ENCODE data around the gene TFF3. TPM values are rescaled to one million over a fixed set of nuclear protein-coding genes. Genes with fewer than 3 reads are reported as not detected.
A peak's percentile ranks its signal among the peaks of the same experiment; 100 is the strongest.

Gene TFF3
- total and polyA plus RNA-seq, 2 experiments from 2014 or later = 1.2 to 3.3 TPM

GRCh38 chr21:42298237-42298636, 17.0 kb downstream of the TFF3 start:
- peaks cover 17% of the 10 kb centered on the region for H3K27me3 Mint-ChIP-seq (ENCODE audit: insufficient read depth, low read depth, poor library complexity)
- ATAC-seq (peak; percentile 70), DNase-seq (ENCODE audit: low spot score) (no peak)
- H3K4me2 ChIP-seq = no peak overlapping the region
- TF ChIP-seq, protein P1, sequence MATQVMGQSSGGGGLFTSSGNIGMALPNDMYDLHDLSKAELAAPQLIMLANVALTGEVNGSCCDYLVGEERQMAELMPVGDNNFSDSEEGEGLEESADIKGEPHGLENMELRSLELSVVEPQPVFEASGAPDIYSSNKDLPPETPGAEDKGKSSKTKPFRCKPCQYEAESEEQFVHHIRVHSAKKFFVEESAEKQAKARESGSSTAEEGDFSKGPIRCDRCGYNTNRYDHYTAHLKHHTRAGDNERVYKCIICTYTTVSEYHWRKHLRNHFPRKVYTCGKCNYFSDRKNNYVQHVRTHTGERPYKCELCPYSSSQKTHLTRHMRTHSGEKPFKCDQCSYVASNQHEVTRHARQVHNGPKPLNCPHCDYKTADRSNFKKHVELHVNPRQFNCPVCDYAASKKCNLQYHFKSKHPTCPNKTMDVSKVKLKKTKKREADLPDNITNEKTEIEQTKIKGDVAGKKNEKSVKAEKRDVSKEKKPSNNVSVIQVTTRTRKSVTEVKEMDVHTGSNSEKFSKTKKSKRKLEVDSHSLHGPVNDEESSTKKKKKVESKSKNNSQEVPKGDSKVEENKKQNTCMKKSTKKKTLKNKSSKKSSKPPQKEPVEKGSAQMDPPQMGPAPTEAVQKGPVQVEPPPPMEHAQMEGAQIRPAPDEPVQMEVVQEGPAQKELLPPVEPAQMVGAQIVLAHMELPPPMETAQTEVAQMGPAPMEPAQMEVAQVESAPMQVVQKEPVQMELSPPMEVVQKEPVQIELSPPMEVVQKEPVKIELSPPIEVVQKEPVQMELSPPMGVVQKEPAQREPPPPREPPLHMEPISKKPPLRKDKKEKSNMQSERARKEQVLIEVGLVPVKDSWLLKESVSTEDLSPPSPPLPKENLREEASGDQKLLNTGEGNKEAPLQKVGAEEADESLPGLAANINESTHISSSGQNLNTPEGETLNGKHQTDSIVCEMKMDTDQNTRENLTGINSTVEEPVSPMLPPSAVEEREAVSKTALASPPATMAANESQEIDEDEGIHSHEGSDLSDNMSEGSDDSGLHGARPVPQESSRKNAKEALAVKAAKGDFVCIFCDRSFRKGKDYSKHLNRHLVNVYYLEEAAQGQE (IDR thresholded peaks at IDR 0.05; ENCODE audit: unreplicated experiment) = no peak
- TF ChIP-seq, protein P2, sequence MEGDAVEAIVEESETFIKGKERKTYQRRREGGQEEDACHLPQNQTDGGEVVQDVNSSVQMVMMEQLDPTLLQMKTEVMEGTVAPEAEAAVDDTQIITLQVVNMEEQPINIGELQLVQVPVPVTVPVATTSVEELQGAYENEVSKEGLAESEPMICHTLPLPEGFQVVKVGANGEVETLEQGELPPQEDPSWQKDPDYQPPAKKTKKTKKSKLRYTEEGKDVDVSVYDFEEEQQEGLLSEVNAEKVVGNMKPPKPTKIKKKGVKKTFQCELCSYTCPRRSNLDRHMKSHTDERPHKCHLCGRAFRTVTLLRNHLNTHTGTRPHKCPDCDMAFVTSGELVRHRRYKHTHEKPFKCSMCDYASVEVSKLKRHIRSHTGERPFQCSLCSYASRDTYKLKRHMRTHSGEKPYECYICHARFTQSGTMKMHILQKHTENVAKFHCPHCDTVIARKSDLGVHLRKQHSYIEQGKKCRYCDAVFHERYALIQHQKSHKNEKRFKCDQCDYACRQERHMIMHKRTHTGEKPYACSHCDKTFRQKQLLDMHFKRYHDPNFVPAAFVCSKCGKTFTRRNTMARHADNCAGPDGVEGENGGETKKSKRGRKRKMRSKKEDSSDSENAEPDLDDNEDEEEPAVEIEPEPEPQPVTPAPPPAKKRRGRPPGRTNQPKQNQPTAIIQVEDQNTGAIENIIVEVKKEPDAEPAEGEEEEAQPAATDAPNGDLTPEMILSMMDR (conservative IDR thresholded peaks at IDR 0.05; ENCODE audit: low read depth in 2 of 2) = no peak
- TF ChIP-seq, protein P3, sequence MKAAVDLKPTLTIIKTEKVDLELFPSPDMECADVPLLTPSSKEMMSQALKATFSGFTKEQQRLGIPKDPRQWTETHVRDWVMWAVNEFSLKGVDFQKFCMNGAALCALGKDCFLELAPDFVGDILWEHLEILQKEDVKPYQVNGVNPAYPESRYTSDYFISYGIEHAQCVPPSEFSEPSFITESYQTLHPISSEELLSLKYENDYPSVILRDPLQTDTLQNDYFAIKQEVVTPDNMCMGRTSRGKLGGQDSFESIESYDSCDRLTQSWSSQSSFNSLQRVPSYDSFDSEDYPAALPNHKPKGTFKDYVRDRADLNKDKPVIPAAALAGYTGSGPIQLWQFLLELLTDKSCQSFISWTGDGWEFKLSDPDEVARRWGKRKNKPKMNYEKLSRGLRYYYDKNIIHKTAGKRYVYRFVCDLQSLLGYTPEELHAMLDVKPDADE (IDR thresholded peaks at IDR 0.05) = no peak
- TF ChIP-seq, protein P4, sequence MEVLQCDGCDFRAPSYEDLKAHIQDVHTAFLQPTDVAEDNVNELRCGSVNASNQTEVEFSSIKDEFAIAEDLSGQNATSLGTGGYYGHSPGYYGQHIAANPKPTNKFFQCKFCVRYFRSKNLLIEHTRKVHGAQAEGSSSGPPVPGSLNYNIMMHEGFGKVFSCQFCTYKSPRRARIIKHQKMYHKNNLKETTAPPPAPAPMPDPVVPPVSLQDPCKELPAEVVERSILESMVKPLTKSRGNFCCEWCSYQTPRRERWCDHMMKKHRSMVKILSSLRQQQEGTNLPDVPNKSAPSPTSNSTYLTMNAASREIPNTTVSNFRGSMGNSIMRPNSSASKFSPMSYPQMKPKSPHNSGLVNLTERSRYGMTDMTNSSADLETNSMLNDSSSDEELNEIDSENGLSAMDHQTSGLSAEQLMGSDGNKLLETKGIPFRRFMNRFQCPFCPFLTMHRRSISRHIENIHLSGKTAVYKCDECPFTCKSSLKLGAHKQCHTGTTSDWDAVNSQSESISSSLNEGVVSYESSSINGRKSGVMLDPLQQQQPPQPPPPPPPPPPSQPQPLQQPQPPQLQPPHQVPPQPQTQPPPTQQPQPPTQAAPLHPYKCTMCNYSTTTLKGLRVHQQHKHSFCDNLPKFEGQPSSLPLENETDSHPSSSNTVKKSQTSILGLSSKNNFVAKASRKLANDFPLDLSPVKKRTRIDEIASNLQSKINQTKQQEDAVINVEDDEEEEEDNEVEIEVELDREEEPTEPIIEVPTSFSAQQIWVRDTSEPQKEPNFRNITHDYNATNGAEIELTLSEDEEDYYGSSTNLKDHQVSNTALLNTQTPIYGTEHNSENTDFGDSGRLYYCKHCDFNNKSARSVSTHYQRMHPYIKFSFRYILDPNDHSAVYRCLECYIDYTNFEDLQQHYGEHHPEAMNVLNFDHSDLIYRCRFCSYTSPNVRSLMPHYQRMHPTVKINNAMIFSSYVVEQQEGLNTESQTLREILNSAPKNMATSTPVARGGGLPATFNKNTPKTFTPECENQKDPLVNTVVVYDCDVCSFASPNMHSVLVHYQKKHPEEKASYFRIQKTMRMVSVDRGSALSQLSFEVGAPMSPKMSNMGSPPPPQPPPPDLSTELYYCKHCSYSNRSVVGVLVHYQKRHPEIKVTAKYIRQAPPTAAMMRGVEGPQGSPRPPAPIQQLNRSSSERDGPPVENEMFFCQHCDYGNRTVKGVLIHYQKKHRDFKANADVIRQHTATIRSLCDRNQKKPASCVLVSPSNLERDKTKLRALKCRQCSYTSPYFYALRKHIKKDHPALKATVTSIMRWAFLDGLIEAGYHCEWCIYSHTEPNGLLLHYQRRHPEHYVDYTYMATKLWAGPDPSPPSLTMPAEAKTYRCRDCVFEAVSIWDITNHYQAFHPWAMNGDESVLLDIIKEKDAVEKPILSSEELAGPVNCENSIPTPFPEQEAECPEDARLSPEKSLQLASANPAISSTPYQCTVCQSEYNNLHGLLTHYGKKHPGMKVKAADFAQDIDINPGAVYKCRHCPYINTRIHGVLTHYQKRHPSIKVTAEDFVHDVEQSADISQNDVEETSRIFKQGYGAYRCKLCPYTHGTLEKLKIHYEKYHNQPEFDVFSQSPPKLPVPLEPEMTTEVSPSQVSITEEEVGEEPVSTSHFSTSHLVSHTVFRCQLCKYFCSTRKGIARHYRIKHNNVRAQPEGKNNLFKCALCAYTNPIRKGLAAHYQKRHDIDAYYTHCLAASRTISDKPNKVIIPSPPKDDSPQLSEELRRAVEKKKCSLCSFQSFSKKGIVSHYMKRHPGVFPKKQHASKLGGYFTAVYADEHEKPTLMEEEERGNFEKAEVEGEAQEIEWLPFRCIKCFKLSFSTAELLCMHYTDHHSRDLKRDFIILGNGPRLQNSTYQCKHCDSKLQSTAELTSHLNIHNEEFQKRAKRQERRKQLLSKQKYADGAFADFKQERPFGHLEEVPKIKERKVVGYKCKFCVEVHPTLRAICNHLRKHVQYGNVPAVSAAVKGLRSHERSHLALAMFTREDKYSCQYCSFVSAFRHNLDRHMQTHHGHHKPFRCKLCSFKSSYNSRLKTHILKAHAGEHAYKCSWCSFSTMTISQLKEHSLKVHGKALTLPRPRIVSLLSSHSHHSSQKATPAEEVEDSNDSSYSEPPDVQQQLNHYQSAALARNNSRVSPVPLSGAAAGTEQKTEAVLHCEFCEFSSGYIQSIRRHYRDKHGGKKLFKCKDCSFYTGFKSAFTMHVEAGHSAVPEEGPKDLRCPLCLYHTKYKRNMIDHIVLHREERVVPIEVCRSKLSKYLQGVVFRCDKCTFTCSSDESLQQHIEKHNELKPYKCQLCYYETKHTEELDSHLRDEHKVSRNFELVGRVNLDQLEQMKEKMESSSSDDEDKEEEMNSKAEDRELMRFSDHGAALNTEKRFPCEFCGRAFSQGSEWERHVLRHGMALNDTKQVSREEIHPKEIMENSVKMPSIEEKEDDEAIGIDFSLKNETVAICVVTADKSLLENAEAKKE (CRISPR knock-in tag; IDR thresholded peaks at IDR 0.05) = no peak
- no peak for TF ChIP-seq ZNF331 (CRISPR knock-in tag; IDR thresholded peaks at IDR 0.05; ENCODE audit: low read depth)
- no peak for TF ChIP-seq CREB1 (CRISPR knock-in tag; IDR thresholded peaks at IDR 0.05; ENCODE audit: low read depth)
- TF ChIP-seq NANOG (IDR thresholded peaks at IDR 0.05; ENCODE audit: borderline replicate concordance) = no peak
- no peak for TF ChIP-seq POLR2AphosphoS5 (IDR thresholded peaks at IDR 0.05; ENCODE audit: low read depth)
- no peak for TF ChIP-seq ZNF114 (CRISPR knock-in tag; IDR thresholded peaks at IDR 0.05)
- TF ChIP-seq EZH2 (IDR thresholded peaks at IDR 0.05; ENCODE audit: low read depth, unreplicated experiment) = no peak
- H3K27ac Mint-ChIP-seq = no peak overlapping the region
- no peaks in the 10 kb centered on the region for H3K9me2 ChIP-seq (ENCODE audit: insufficient read depth)
- H3K4me3 ChIP-seq = no peak overlapping the region
- no peaks in the 10 kb centered on the region for H3K36me3 ChIP-seq (ENCODE audit: insufficient read depth)
- no peaks in the 10 kb centered on the region for H3K9me3 Mint-ChIP-seq
- no peak overlapping the region for H3K27ac ChIP-seq (ENCODE audit: low read depth)
- peaks cover 2% of the 10 kb centered on the region; the same call in 1 of the 3 replicates for H3K36me3 Mint-ChIP-seq (ENCODE audit: low read depth)
- H3K4me1 ChIP-seq (ENCODE audit: insufficient read depth) = no peaks in the 10 kb centered on the region
- no peak overlapping the region for H2AFZ ChIP-seq
- H4K20me1 ChIP-seq (replicated peaks; ENCODE audit: insufficient read depth) = no peaks in the 10 kb centered on the region
- H3K4me1 Mint-ChIP-seq = peaks cover 9% of the 10 kb centered on the region
- no peaks in the 10 kb centered on the region for H3K79me2 ChIP-seq (replicated peaks; ENCODE audit: insufficient read depth)
- no peaks in the 10 kb centered on the region for H3K27me3 ChIP-seq (ENCODE audit: insufficient read depth)
- H3F3A ChIP-seq (replicated peaks; ENCODE audit: low read depth) = no peaks in the 10 kb centered on the region
- no peak overlapping the region for H3K4me3 Mint-ChIP-seq

Data from GM23338 (cell line).